ENCODE measurements around the gene CRHR1.

CRHR1 gene

DNA sequence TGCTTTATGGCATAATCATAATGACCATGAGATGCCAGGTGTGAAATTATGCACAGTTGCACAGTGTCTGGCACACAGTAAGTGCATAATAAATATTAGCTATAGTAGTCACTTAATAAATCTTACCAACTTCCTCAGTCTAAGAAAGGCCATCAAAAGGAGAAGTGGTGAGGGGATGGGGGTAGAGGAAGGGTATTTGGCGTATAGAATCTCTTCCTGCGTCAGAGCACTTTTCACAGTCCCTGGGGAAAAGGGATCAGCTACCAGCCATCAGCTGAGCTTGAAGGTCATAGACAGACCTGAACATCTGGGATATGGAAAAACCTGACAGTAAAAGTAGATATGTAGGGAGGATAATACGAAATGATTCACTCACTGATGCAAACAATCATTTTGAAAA lies 5.8 kb downstream of the CRHR1 start:
- no peak for DNase-seq (ENCODE audit: low read depth)

- DNase-seq (ENCODE audit: low read depth): no peak
Measured at GRCh38 chr17:45790296-45790922, 6.3 kb downstream of the CRHR1 start.

DNA sequence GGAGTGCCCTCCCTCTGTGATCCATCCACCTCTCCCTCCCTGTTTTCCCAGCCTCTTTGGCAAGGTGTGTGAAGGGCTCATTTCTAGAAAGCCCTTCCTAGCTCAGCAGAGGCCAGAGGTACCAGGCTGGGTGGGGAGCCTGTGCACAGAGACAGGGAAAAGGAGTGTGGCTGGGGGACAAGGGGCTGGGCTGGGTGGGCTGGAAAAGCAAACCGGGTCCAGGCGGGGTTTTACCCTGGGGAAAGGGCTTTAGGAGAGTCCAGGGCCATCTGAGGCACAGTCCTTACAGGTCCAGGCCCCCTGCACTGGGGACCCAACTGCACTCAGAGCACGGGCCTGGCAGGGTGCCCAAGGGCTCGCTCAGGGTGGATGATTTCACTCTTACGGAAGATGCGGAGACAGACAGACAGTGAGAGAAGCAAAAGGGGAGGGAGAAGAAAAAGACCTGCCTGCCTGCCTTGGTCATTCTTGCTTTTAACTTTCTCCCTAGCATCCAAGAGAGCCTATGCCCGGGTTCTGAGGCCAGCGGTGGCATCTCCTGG lies 7.0 kb downstream of the CRHR1 start:
- no peak for DNase-seq (ENCODE audit: low read depth)

DNA sequence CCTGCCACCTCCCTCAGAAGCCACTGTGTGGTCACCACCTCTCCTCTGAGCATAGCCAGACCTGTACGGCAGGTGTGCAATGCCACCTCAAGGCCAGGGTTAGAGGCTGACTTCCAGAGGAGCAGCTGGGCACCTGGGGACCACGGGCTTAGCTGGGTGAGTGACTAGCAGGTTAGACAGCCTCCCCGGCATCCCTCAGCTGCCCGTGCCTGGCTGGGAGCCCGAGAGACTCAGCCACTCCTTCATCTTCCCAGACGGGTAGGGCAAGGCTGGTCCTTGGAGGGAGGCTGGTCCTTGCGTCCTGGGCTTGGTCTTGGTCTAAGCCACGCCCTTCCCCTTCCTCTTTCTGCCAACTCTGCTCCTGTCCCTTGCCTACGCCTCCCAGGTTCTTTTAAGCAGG lies 7.8 kb downstream of the CRHR1 start:
- DNase-seq (ENCODE audit: low read depth): no peak

DNA sequence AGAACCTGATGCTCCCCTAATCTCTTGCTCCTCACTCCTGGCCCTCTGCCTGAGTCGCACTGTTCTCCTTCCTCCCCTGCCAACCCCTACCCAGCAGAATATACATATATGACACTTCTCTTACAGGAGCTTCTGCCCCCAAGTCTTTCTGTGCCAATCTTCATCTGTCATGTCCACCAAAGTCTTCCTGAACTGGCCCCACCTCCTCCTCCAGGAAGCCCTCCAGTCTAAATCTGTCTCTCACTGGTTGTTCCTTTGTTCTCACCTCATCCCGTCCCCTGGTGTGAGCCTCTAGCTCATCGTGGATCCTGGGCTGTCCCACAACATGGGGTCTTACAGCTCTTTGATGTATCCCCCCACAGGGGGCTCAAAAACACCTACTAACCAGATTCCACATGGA lies 8.3 kb downstream of the CRHR1 start:
- DNase-seq (ENCODE audit: low read depth): no peak

GRCh38 chr17:45792995-45793755 lies 9.1 kb downstream of the CRHR1 start:
- DNase-seq (ENCODE audit: low read depth): no peak

- DNase-seq (ENCODE audit: low read depth): no peak
Measured at GRCh38 chr17:45793999-45794540, 9.9 kb downstream of the CRHR1 start.

DNA sequence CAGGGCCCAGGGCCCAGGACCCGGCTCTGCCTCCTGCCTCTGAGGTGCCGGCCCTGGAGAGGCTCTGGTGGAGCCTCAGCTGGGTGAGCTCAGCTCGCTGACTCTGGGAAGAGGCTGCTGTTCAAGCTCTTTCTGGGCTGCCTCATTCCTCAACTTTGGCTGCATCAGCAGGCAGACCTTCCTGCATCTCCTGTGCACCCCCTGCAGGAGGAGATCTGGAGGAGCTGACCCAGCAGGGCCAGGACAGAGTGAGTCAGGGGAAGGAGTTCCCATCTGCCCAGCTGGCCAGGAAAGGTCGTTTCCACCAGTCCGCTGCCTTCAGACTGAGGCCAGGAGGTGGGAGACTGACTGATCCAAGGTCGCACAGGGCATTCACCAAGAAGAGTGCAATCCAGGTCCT lies 10.7 kb downstream of the CRHR1 start:
- no peak for DNase-seq (ENCODE audit: low read depth)

- DNase-seq (ENCODE audit: low read depth): no peak
Measured at GRCh38 chr17:45800816-45801215, 16.7 kb downstream of the CRHR1 start.

DNA sequence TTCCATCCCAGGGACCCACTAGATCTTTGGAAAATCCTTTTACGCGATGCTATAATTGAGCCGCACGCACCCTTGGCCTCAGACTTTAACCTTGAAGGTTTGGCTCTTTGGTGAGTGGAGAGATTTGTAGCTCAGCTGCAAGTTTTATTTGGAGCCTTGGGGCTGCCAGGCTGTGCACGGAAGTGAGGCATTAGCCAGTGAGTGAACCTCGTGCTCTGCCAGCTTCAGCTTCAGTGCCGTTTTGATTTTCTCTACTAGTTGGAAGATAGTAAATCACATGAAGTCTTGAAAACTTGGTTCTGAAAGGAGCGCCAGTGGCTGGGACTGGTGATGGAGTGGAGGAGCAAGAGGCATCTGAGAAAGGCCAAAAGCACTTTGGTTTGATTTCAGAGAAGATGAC lies 17.3 kb downstream of the CRHR1 start:
- no peak for DNase-seq (ENCODE audit: low read depth)

- no peak for DNase-seq (ENCODE audit: low read depth)
Measured at GRCh38 chr17:45808845-45809244, 24.7 kb downstream of the CRHR1 start.

DNA sequence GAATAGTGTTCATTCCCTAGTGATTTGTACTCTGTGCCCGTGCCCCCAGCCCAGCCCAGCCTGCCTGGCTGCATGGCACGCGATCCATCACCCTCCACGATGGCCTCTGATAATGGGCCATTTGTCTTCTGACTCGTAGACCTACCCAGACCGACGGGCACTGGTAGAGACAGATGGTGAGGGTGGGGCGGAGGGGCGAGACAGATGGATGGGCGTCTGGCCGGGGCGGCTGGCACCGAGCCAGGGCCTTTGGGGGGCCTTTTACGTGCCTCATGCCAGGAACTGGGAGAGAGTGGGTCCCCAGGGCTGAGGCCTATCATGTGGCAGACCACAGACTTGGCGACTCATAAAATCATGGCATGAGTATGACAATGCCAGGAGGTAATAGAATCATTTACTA lies 25.4 kb downstream of the CRHR1 start:
- no peak for DNase-seq (ENCODE audit: low read depth)

GRCh38 chr17:45812102-45812501 lies 28.0 kb downstream of the CRHR1 start:
- DNase-seq (ENCODE audit: low read depth): no peak

DNA sequence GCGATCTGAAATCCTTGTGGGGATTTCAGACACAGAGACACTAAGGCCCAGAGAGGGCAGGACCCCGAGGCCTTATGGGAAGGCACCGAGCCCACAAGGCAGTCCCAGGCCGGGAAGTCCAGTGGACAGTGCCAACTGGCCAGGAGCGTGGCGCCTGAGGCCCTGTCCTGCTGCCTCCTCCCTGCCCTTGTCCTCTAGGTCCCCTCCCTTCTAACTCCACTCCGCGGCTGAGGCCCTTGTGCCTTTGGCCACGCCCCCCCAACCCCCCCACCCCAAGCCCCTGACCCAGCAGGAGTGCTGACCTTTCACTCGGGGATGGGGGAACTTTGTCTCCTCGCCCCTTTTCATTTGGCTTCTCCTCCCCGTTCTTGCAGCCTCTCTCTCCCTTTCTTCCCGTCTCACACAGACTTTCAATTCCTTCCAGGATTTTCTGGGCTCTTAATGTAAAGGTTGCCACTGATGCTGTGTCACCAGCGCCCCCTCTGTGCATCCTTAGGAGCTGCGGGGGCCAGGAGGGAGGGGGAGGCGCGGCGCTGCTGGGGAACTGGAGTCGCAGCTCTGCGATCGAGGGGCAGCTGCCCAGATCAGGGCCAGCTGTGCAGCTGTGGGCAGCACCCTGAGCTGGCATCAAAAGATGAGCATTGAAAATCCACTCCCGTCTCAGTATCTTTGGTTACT lies 29.1 kb downstream of the CRHR1 start:
- DNase-seq (ENCODE audit: low read depth): no peak

GRCh38 chr17:45814622-45815606 lies 30.8 kb downstream of the CRHR1 start:
- DNase-seq (ENCODE audit: low read depth): no peak

GRCh38 chr17:45815752-45816151 lies 31.6 kb downstream of the CRHR1 start:
- no peak for DNase-seq (ENCODE audit: low read depth)

DNA sequence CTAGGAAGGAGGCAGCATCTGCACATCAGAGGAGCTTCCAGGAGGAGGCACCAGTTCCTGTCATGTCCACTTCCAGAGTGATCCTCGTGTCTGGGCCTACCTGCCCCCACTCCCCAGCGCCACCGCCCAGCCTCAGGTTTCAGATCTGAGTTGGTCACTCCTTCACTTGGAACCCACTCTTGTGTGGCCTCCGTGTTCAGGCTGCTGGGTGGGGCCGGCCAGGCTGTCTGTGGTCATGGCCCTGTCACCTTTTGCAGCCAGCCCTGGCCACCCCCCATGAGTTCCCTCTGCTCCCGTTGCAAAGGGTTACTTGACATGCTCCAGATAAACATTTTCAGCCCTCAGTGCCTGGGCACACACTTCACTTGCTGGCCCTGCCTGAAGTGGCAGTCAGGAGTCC lies 33.9 kb downstream of the CRHR1 start:
- no peak for DNase-seq (ENCODE audit: low read depth)

DNA sequence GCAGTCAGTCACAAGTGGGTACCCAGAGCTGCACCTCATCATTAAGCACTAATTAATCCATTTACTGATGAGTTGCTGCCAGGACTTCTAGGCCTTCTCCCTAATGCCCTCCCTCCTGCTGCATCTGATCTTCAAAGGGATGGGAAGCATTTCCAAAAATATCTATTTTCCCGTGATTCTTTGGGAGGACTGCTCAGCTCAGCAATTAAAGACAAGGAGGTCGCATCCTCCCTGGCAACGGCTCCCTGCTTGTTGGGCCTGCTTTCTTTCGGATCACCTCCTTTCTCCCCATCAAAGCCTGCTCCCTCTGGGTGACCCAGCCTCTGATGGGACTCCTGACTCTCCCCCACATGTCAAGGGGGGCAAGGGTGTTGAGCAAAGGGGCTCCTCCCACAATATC lies 34.6 kb downstream of the CRHR1 start:
- no peak for DNase-seq (ENCODE audit: low read depth)

- DNase-seq (ENCODE audit: low read depth): no peak
Measured at GRCh38 chr17:45819632-45820031, 35.5 kb downstream of the CRHR1 start.

DNA sequence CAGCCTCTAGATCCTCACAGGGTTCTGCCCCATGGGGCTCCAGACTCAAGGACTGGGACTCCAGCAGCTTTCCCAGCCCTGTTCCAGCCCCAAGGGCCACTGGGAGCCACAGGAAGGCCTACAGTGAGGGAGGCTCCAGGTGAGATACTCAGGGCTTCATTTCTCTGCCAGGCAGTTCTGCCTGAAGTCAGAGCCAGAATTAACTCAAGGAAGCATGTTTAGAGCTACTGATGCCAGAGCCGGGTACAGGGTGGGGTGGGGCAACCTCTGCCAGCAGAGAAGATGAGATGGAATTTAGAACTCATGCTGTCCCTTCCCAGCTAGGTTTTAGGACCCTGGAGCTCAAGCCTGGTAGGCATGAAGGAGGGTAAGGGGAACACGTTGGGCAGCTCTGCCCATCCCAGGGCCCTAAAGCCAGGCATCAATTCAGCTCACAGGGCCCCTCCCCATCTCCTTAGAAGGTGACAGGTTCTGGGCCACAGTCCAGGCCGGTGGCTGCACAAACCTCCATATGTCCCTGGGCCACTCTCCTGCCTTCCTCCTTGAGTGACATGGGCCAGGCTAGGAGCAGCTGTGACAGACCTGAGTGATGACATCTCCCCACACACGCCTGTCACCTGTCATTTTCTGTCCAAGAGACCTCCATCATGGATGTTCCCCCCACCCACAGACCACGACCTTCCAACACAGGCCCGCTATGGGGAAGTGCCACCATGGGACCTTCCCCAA lies 36.1 kb downstream of the CRHR1 start:
- no peak for DNase-seq (ENCODE audit: low read depth)

DNA sequence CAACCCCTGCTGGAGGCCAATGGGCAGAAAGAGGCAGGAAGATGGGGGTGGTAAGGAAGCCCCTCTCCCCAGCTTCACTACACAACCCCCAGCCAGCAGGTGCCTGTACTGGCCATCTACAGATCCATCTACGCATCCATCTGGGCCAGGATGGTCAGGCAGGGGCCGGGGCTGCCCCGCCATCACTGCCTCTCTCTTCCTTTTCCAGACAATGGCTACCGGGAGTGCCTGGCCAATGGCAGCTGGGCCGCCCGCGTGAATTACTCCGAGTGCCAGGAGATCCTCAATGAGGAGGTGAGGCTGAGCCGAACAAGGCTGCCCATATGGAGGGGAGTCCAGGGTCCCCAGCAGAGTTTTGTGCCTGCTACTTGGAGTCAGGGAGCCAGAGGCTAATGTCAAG lies 37.0 kb downstream of the CRHR1 start:
- no peak for DNase-seq (ENCODE audit: low read depth)
